Astrocyte (in vitro differentiated cells and primary cell): ENCODE results near the gene IFNA8. TPM values are rescaled to one million over a fixed set of nuclear protein-coding genes. Genes with fewer than 3 reads are reported as not detected.
A peak's percentile ranks its signal among the peaks of the same experiment; 100 is the strongest.

Experiments
- DNase-seq: peaks from one replicate; pipeline ENCODE4 v3.0.0-alpha.2; 2010; ENCODE audit warnings: low read depth
- FAIRE-seq: peaks from 2 replicates; lab custom pipeline; 2011; peaks lifted over from hg19 to GRCh38; lab: Jason Lieb, UNC
- H2AFZ ChIP-seq: 2 replicates; pipeline ENCODE4 v1.6.0; 2012; ENCODE audit warnings: low read depth, low read length, inconsistent platforms
- H3K27ac ChIP-seq: 2 replicates; pipeline ENCODE4 v1.5.1; 2011; ENCODE audit warnings: low read depth, low read length, inconsistent platforms
- H3K27me3 ChIP-seq: 2 replicates; pipeline ENCODE4 v1.6.0; 2011; ENCODE audit warnings: low read length, inconsistent platforms; ENCODE audit not compliant: insufficient read depth
- H3K36me3 ChIP-seq: 2 replicates; pipeline ENCODE4 v1.5.1; 2011; ENCODE audit warnings: low read length, inconsistent platforms; ENCODE audit not compliant: insufficient read depth
- H3K4me1 ChIP-seq: 2 replicates; pipeline ENCODE4 v1.5.1; 2011; ENCODE audit warnings: low read length, inconsistent platforms; ENCODE audit not compliant: insufficient read depth
- H3K4me2 ChIP-seq: 2 replicates; pipeline ENCODE4 v1.6.0; 2012; ENCODE audit warnings: low read length, inconsistent platforms
- H3K4me3 ChIP-seq: 2 replicates; pipeline ENCODE4 v1.5.1; 2011; ENCODE audit warnings: low read depth, mild to moderate bottlenecking, low read length, inconsistent platforms; ENCODE audit not compliant: insufficient read depth
- H3K79me2 ChIP-seq: 2 replicates; pipeline ENCODE4 v1.6.0; 2012; ENCODE audit warnings: mild to moderate bottlenecking, low read length, inconsistent platforms; ENCODE audit not compliant: insufficient read depth
- H3K9ac ChIP-seq: 2 replicates; pipeline ENCODE4 v1.6.0; 2012; ENCODE audit warnings: mild to moderate bottlenecking, low read length, inconsistent platforms
- H3K9me3 ChIP-seq: 2 replicates; pipeline ENCODE4 v1.5.1; 2012; ENCODE audit warnings: low read depth, mild to moderate bottlenecking, low read length, inconsistent platforms; ENCODE audit not compliant: insufficient read depth
- H4K20me1 ChIP-seq: 2 replicates; pipeline ENCODE4 v1.6.0; 2012; ENCODE audit warnings: low read length, inconsistent platforms; ENCODE audit not compliant: insufficient read depth
- H3K27ac Mint-ChIP-seq: one replicate; pipeline ENCODE4 v1.8.0; 2021; ENCODE audit warnings: mild to moderate bottlenecking, mixed read lengths; ENCODE audit not compliant: unreplicated experiment
- H3K27me3 Mint-ChIP-seq: one replicate; pipeline ENCODE4 v1.8.0; 2021; ENCODE audit warnings: low read depth, mixed read lengths; ENCODE audit not compliant: unreplicated experiment
- H3K36me3 Mint-ChIP-seq: one replicate; pipeline ENCODE4 v1.8.0; 2021; ENCODE audit warnings: low read depth, mixed read lengths; ENCODE audit not compliant: unreplicated experiment
- H3K4me1 Mint-ChIP-seq: one replicate; pipeline ENCODE4 v1.8.0; 2021; ENCODE audit warnings: low read depth, mixed read lengths; ENCODE audit not compliant: unreplicated experiment
- H3K4me3 Mint-ChIP-seq: one replicate; pipeline ENCODE4 v1.8.0; 2021; ENCODE audit warnings: mild to moderate bottlenecking, moderate library complexity, mixed read lengths; ENCODE audit not compliant: unreplicated experiment
- H3K9me3 Mint-ChIP-seq: one replicate; pipeline ENCODE4 v1.8.0; 2021; ENCODE audit warnings: mild to moderate bottlenecking, mixed read lengths; ENCODE audit not compliant: unreplicated experiment
- EZH2 ChIP-seq: IDR thresholded peaks from 2 replicates; pipeline ENCODE4 v1.6.1; 2012; ENCODE audit warnings: mild to moderate bottlenecking, low read length, inconsistent platforms; ENCODE audit not compliant: insufficient read depth
- total RNA-seq: library from RNA; stranded (reverse); gene quantifications from 2 replicates; pipeline ENCODE4 v1.2.1, GENCODE V29; 2021
- TF ChIP-seq, protein P1 (sequence below): IDR thresholded peaks from 2 replicates; pipeline ENCODE4 v1.5.1; 2011; ENCODE audit warnings: low read depth, mild to moderate bottlenecking, inconsistent platforms, low read length, moderate library complexity; ENCODE audit not compliant: insufficient read depth

Gene IFNA8
- total RNA-seq, 1 donor from 2014 or later: not detected

DNA sequence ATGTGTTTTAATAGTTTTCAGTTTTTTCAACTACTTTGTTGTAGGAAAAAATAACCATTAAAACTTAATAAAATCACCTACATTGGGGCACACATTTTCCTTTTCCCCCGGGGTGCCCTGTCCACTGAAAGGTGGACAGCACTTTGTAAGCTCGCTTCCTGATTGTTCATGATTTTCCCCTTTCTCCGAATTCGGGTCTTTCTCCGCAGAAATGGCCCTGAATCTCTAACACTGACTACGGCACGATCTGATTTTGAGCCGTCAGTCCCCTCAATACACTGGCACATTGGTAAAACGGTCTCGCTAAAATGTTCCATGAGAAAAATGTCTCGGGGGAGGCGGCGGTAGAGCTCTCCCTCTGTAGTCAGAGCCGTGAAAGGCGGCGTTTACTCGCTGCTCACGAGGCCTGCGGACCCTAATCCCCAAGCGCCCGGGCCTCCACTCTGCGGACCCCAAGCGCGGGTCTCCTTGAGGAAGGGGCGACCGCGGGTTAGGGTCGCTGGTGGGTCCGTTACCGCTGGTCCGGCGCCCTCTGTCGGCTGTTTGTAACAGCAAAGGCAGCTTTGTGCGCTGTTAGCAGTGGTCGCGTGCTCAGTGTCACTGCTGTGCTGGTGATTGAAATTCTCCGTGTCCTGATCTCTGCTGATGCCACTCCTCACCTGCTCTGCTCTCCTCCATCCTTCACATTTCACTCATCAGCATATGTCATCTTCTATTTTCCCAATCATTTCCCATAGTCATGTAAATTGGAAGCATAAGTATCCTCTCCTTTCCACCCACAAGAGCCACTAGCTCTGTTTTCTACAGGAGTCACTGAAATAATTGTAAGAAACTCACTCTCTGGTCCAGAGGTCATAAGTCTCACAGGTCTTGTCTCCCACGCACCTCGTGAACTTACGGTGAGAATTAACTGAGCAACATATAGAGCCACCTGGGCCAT is 12.9 kb upstream of the IFNA8 start:
- peaks cover 7% of the 10 kb centered on the region for H3K4me1 ChIP-seq
- no peaks in the 10 kb centered on the region for H3K4me1 Mint-ChIP-seq
- FAIRE-seq (no peak), DNase-seq (no peak)
- peak overlapping the region; percentile 81 for H2AFZ ChIP-seq
- peaks cover 14% of the 10 kb centered on the region for H3K27me3 ChIP-seq
- H3K4me3 ChIP-seq: peak overlapping the region; percentile 62
- peak overlapping the region; percentile 75 for H3K4me3 Mint-ChIP-seq
- no peaks in the 10 kb centered on the region for H3K36me3 ChIP-seq
- peak overlapping the region; percentile 90 for H3K4me2 ChIP-seq
- no peak overlapping the region for H3K27ac ChIP-seq
- H3K79me2 ChIP-seq: no peaks in the 10 kb centered on the region
- H3K9ac ChIP-seq: peak overlapping the region; percentile 55
- no peak for TF ChIP-seq EZH2
- TF ChIP-seq, protein P1, sequence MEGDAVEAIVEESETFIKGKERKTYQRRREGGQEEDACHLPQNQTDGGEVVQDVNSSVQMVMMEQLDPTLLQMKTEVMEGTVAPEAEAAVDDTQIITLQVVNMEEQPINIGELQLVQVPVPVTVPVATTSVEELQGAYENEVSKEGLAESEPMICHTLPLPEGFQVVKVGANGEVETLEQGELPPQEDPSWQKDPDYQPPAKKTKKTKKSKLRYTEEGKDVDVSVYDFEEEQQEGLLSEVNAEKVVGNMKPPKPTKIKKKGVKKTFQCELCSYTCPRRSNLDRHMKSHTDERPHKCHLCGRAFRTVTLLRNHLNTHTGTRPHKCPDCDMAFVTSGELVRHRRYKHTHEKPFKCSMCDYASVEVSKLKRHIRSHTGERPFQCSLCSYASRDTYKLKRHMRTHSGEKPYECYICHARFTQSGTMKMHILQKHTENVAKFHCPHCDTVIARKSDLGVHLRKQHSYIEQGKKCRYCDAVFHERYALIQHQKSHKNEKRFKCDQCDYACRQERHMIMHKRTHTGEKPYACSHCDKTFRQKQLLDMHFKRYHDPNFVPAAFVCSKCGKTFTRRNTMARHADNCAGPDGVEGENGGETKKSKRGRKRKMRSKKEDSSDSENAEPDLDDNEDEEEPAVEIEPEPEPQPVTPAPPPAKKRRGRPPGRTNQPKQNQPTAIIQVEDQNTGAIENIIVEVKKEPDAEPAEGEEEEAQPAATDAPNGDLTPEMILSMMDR: peak; percentile 64
- no peaks in the 10 kb centered on the region for H4K20me1 ChIP-seq
- peaks cover 13% of the 10 kb centered on the region for H3K27me3 Mint-ChIP-seq
- no peak overlapping the region for H3K27ac Mint-ChIP-seq
- no peaks in the 10 kb centered on the region for H3K36me3 Mint-ChIP-seq
- no peaks in the 10 kb centered on the region for H3K9me3 ChIP-seq
- H3K9me3 Mint-ChIP-seq: no peaks in the 10 kb centered on the region

DNA sequence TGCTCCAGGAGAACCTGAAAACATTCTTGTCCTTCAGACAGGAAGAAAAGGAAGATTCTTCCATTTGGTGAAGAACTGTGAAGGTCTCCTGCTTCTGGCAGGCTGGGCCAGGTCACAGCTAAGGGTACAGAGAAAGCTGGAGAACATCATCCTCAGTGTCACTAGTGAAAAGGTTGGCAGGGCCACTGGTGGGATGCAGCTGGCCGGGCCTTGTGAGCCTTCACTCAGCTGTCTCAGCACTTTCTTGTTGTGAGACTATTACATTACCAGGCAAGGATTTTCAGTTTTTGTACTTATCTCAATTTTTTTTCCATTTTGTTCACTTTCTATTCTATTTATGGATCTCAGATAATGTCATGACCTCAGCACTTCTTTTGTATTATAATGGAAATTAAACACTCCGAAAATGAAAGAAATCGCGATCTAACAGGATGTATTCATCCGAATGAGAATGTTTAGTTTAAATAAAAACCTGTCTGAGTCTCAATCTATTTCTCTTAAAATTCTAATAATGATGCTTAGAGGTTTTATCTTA is 9.9 kb upstream of the IFNA8 start:
- TF ChIP-seq, protein P1: no peak
- no peak for TF ChIP-seq EZH2
- Mint-ChIP-seq H3K27me3 (peaks cover 15% of the 10 kb centered on the region), H3K36me3 (no peaks in the 10 kb centered on the region), H3K9me3 (no peaks in the 10 kb centered on the region), H3K27ac (no peak overlapping the region), H3K4me3 (no peak overlapping the region), H3K4me1 (no peaks in the 10 kb centered on the region)
- Histone ChIP-seq H3K4me2 (no peak overlapping the region), H3K36me3 (no peaks in the 10 kb centered on the region), H4K20me1 (no peaks in the 10 kb centered on the region), H3K27ac (no peak overlapping the region), H3K4me1 (peaks cover 12% of the 10 kb centered on the region), H3K9me3 (no peaks in the 10 kb centered on the region), H2AFZ (no peak overlapping the region), H3K79me2 (no peaks in the 10 kb centered on the region), H3K4me3 (no peak overlapping the region), H3K27me3 (peaks cover 18% of the 10 kb centered on the region), H3K9ac (no peak overlapping the region)
- DNase-seq (no peak), FAIRE-seq (no peak)

DNA sequence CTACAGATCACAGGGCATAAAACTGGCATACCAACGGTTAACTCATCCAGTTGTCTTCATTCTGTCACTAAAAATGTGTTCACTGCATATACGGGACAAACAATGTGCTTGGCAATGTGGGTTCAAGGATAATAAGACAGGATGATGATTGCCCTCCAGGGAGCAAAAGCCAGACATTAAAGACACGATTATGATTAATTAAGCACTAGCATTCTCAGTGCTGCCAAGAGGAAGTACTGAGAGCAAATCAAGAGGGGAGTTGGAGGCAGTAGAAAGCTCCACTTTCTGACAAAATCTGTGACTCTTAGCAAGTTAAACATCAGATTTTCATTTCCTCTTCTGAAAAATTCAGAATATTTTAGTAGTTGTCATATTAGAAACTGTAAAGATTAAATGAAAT is 9.0 kb upstream of the IFNA8 start:
- Mint-ChIP-seq H3K27me3 (peaks cover 15% of the 10 kb centered on the region), H3K4me3 (no peak overlapping the region), H3K36me3 (no peaks in the 10 kb centered on the region), H3K9me3 (no peaks in the 10 kb centered on the region), H3K27ac (no peak overlapping the region), H3K4me1 (no peaks in the 10 kb centered on the region)
- H3K27me3 ChIP-seq: peaks cover 16% of the 10 kb centered on the region
- TF ChIP-seq EZH2: no peak
- TF ChIP-seq, protein P1: no peak
- no peaks in the 10 kb centered on the region for H3K9me3 ChIP-seq
- peaks cover 12% of the 10 kb centered on the region for H3K4me1 ChIP-seq
- no peaks in the 10 kb centered on the region for H3K36me3 ChIP-seq
- H4K20me1 ChIP-seq: no peaks in the 10 kb centered on the region
- no peak overlapping the region for H3K27ac ChIP-seq
- FAIRE-seq (no peak), DNase-seq (no peak)
- no peaks in the 10 kb centered on the region for H3K79me2 ChIP-seq
- H3K4me2 ChIP-seq: no peak overlapping the region
- H3K9ac ChIP-seq: no peak overlapping the region
- H3K4me3 ChIP-seq: no peak overlapping the region
- H2AFZ ChIP-seq: no peak overlapping the region
